HG03565 (cell line): ENCODE data around the gene USP24.

ENCODE experiments used
- ATAC-seq: cut with Tn5 transposase; IDR thresholded peaks from one replicate; pipeline ENCODE4 v1.9.1; 2021; ENCODE audit warnings: mild to moderate bottlenecking, moderate library complexity; ENCODE audit not compliant: unreplicated experiment

The USP24 gene

GRCh38 chr1:55215194-55216021 is at the start of gene USP24:
USP24 (minus strand) TSS chr1:55215364; CDS start chr1:55215113, 251 bp downstream.
- peak; percentile 52 for ATAC-seq

GRCh38 chr1:55262822-55263221 is 47.7 kb upstream of the USP24 start:
- ATAC-seq = no peak

GRCh38 chr1:55259911-55260609 is 44.9 kb upstream of the USP24 start:
- ATAC-seq = no peak

GRCh38 chr1:55257958-55258357 is 42.8 kb upstream of the USP24 start:
- ATAC-seq = peak; percentile 58

GRCh38 chr1:55255901-55256300 is 40.7 kb upstream of the USP24 start:
- no peak for ATAC-seq

- no peak for ATAC-seq
Observed at GRCh38 chr1:55252942-55253589, 37.9 kb upstream of the USP24 start.

GRCh38 chr1:55250399-55251075 is 35.4 kb upstream of the USP24 start:
- ATAC-seq = no peak

- no peak for ATAC-seq
Observed at GRCh38 chr1:55249646-55250398, 34.7 kb upstream of the USP24 start.

- ATAC-seq = no peak
Observed at GRCh38 chr1:55246896-55247295, 31.7 kb upstream of the USP24 start.

GRCh38 chr1:55246331-55246730 is 31.2 kb upstream of the USP24 start:
- ATAC-seq = no peak

GRCh38 chr1:55245781-55246180 is 30.6 kb upstream of the USP24 start:
- ATAC-seq = no peak

- ATAC-seq = no peak
Observed at GRCh38 chr1:55244476-55245099, 29.4 kb upstream of the USP24 start.

GRCh38 chr1:55243655-55244054 is 28.5 kb upstream of the USP24 start:
- ATAC-seq = no peak

GRCh38 chr1:55239548-55239947 is 24.4 kb upstream of the USP24 start:
- ATAC-seq = no peak

GRCh38 chr1:55235722-55236121 is 20.6 kb upstream of the USP24 start:
- ATAC-seq = no peak

- ATAC-seq = no peak
Observed at GRCh38 chr1:55234016-55234415, 18.9 kb upstream of the USP24 start.

GRCh38 chr1:55233145-55233777 is 18.1 kb upstream of the USP24 start:
- no peak for ATAC-seq

GRCh38 chr1:55232448-55233144 is 17.4 kb upstream of the USP24 start:
- ATAC-seq = no peak

- no peak for ATAC-seq
Observed at GRCh38 chr1:55231745-55232144, 16.6 kb upstream of the USP24 start.
